KOPT-K1 (cell line): ENCODE results near the gene CNTLN.

Experiments
- H3K27ac ChIP-seq: fragments of 200-600 bp; sonication (generic); 2 replicates; pipeline ENCODE4 v1.5.1; 2016; ENCODE audit warnings: antibody characterized with exemption, mild to moderate bottlenecking, low read depth, low read length; ENCODE audit not compliant: poor library complexity, severe bottlenecking
- H3K36me3 ChIP-seq: fragments of 200-600 bp; sonication (generic); 2 replicates; pipeline ENCODE4 v1.5.1; 2017; ENCODE audit warnings: antibody characterized with exemption, mild to moderate bottlenecking, low read length, moderate library complexity; ENCODE audit not compliant: insufficient read depth
- H3K9me3 ChIP-seq: fragments of 200-600 bp; sonication (generic); 2 replicates; pipeline ENCODE4 v1.5.1; 2017; ENCODE audit warnings: antibody characterized with exemption, low read length, mild to moderate bottlenecking; ENCODE audit not compliant: insufficient read depth, poor library complexity, severe bottlenecking

CNTLN gene

DNA sequence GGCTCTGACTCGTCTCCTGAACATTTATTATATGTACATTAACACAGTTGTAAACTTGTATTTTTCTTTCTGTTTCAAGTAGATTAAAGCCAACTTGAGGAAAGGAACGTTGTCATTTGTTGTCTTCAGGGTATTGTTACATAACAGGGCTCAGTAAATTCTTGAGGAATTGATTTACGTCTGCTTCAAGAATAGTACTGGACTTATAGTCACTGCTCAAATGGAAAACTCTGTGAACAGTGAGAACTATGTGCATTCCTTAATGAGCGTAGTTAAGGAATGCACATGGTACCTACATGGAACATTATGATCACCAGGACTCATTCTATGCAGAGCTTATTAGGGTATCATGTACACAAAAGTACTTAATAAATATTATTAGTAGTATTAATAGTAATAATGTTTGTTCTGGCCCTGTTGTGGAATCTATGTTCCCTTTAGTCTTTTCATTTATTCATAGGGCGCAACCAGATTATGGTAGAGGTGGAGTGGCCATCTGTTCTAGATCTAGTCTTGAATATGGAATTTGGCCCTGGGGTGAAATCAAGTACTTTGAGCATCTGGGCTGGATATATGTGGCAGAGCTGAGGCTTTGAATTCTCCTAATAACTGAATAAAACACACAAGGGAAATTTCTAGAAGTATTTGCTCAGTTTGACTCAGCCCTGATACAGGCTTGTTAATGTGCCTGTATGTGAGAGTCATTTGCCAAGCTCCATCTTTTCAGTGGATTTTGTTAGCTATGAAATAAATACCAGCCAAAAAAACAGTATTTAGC is 335.4 kb downstream of the CNTLN start:
- Histone ChIP-seq H3K36me3 (peaks cover 6% of the 10 kb centered on the region; the same call in 1 of the 2 replicates), H3K27ac (no peak overlapping the region), H3K9me3 (no peaks in the 10 kb centered on the region)

DNA sequence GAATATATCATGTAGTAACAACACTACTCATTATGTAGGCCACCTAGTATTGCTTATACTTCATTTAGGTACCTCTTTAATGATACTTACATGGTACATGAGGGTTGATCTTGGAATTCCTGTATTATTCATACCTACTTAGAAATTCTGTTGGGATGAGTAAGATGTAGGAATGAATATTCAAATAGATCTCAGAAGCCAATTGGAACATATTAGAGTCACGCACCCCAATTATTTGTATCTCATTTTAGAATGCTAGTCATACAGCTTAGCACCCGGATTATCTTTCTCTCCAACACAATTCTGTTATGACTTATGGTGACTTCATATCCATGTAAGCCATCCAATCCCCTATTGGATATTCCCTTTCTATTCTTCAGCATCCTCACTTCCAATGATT is 337.3 kb downstream of the CNTLN start:
- no peaks in the 10 kb centered on the region for H3K9me3 ChIP-seq
- no peak overlapping the region for H3K27ac ChIP-seq
- peaks cover 6% of the 10 kb centered on the region; the same call in 1 of the 2 replicates for H3K36me3 ChIP-seq

DNA sequence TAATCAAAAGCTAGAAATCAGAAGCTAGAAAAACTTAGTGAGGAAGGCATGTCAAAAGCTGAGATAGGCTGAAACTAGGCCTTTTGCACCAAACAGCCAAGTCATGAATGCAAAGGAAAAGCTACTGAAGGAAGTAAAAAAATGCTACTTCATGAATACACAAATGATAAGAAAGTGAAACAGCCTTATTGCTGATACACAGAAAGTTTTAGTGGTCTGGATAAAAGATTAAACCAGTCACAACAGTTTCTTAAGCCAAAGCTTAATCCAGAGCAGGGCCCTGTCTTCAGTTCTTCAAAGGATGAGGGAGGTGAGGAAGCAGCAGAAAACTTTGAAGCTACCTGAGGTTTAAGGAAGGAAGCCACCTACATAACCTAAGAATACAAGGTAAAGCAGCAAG is 341.6 kb downstream of the CNTLN start:
- no peak overlapping the region for H3K27ac ChIP-seq
- H3K9me3 ChIP-seq, result no peaks in the 10 kb centered on the region
- no peaks in the 10 kb centered on the region for H3K36me3 ChIP-seq

DNA sequence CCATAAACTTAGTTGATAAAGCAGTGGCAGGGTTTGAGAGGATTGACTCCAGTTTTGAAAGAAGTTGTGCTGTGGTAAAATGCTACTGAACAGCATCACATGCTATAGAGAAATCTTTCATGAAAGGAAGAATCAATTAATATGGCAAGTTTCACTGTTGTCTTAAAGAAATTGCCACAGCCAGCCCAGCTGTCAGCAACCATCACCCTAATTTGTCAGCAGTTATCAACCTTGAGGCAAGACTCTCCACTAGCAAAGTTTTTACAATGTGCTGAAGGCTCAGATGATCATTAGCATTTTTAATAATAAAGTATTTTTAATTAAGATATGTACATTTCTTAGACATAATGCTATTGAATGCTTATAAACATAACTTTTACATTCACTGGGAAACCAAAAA is 343.0 kb downstream of the CNTLN start:
- H3K36me3 ChIP-seq, result no peaks in the 10 kb centered on the region
- H3K27ac ChIP-seq, result no peak overlapping the region
- H3K9me3 ChIP-seq, result no peaks in the 10 kb centered on the region

DNA sequence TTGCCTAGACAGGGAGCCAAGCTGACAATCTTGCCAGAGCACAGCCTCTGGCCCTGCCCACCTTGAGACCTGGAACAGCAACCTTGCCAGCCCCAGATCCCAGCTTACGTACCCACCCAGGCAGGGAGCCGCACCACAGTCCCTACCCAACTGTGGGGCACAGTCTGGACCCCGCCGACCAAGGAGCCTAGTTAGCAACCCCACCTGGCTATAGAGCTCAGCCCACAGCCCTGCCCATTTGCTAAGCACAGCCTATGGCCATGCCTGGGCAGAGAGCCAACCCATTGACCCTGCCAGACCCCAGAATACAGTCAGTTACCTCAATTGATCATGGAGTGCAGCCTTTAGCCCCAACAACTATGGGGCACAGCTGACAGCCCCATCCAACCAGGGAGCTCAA is 346.1 kb downstream of the CNTLN start:
- no peak overlapping the region for H3K27ac ChIP-seq
- no peaks in the 10 kb centered on the region for H3K9me3 ChIP-seq
- H3K36me3 ChIP-seq, result no peaks in the 10 kb centered on the region

DNA sequence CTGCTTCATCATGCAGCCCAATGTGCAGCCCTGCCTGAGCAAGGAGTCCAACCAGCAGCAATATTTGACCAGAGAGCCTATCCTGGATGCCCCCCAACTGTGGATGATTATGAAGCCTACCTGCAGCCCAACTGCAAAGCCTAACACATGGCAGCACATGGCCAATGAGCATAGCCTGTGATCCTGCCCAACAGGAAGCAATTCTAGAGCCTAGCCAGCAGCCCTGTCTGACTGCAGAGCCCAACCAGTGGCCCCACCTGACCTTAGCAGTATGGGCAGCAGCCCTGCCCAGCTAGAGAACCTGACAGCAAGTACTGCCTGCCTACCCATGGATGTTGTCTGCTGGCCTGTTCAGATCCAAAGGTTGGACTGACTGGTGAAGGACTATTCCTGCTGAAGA is 346.7 kb downstream of the CNTLN start:
- H3K36me3 ChIP-seq, result no peaks in the 10 kb centered on the region
- H3K9me3 ChIP-seq, result no peaks in the 10 kb centered on the region
- H3K27ac ChIP-seq, result no peak overlapping the region

DNA sequence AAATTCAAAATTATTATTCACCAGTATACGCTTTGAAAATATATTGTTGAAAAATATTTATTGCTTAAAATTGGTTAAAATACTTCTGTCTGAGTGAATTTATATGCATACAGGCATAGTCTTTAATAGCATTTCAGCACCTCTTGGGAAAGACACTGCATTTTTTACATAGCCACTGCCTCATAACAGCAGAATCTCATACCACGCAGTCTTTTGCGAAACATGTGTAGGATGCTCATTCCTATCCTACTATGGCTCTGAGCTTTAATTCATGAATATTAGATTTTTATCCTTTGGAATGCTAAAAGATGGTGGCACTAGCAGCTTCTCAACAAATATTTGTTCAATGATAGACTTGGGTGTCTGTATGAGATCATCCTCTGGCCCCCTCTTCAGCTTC is 350.1 kb downstream of the CNTLN start:
- no peaks in the 10 kb centered on the region for H3K9me3 ChIP-seq
- no peak overlapping the region for H3K27ac ChIP-seq
- H3K36me3 ChIP-seq, result peaks cover 10% of the 10 kb centered on the region; the same call in 1 of the 2 replicates

DNA sequence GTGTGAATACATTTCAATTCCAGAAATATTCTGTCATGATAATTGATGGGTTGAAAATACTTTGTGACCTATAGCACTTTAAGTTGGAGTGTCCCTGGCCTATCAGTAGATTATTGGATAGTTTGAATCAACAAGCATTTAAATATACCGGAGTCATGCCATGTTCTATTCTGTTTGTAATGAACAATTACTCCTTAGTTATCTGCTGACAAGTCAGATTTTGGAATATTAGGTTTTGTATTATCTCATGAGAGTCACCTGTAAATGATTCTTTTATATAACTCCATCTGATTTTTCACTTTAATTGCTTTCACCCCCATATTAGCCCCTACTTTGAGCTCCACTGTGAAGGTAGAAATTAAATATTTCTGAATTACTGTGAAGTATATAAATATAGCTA is 351.6 kb downstream of the CNTLN start:
- Histone ChIP-seq H3K36me3 (peaks cover 10% of the 10 kb centered on the region; the same call in 1 of the 2 replicates), H3K9me3 (no peaks in the 10 kb centered on the region), H3K27ac (no peak overlapping the region)

DNA sequence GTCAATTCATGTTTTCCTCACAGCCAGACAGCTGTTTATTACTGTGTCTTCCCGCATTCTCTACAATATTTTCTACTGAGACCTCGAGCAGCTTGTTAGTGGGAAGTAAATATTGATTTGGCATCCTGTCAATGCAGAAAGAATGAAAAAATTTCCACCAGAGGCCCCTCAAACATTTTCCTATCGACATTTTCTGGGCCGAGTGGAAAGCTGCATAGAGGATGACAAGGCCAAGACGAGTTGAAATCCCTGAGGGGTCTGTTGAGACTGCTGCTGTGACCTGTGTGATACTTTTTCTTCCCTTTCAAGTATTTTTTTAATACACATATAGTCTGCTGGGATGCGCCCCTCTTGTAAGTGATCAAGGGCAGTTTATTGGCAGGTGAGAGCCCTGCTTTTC is 352.6 kb downstream of the CNTLN start:
- no peak overlapping the region for H3K27ac ChIP-seq
- H3K36me3 ChIP-seq, result peaks cover 10% of the 10 kb centered on the region; the same call in 1 of the 2 replicates
- H3K9me3 ChIP-seq, result no peaks in the 10 kb centered on the region

DNA sequence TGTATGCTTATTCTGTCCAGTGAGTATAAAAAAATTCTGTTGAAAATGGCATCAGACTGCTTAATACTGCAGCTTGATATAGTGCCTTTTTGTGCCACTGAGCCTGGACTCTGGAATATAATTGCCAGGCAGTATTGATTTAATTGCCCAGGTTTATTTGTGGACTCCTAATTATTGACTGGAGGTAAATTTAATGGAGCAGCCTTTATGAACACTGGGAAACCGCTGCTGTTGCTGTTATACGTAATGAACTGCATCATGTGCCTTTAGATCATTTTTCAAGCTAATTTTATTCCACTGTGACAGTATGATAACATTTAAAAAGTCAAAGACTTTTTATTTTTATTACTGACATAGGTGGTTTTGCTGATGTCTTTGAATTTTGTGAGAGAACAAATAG is 353.8 kb downstream of the CNTLN start:
- Histone ChIP-seq H3K9me3 (no peaks in the 10 kb centered on the region), H3K27ac (no peak overlapping the region), H3K36me3 (peaks cover 10% of the 10 kb centered on the region; the same call in 1 of the 2 replicates)

DNA sequence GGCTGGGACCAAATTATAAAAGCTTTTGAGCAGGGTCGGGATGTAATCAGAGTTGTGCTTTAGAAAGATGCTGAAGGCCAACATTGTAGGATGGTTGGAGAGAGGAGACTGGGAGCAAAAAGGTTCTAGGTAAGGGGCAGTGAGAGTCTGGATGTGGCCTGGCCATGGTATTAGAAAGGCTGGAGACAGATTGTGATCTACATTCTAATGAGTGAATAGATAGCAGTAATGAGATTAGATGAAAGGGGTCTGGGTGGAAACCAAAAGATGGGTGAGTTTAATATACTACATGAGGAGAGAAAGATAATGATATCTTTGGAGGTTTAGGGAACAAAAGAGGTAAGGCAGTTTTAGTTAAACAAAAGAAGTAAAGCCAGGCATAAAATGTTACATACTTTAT is 355.3 kb downstream of the CNTLN start:
- Histone ChIP-seq H3K36me3 (peaks cover 10% of the 10 kb centered on the region; the same call in 1 of the 2 replicates), H3K27ac (no peak overlapping the region), H3K9me3 (no peaks in the 10 kb centered on the region)

DNA sequence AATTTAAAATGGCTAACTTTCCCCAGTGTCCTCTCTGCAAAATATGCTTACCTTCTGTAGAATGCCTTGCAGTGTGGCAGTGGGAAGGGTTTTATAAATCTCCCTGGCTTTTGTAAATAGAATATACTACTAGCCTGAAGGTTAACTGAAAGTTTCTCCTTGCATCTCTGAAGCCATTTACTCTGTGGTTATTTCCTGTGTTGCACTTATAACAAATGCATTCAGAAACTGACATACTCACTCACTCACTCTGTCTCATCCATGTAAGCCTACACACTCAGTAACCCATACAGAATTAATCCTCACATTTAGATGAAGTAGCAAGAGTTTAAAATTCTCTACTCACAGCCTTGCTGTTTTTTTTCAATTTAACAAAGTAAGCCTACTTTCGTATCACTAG is 356.9 kb downstream of the CNTLN start:
- no peak overlapping the region for H3K27ac ChIP-seq
- H3K36me3 ChIP-seq, result peaks cover 10% of the 10 kb centered on the region; the same call in 1 of the 2 replicates
- H3K9me3 ChIP-seq, result no peaks in the 10 kb centered on the region

DNA sequence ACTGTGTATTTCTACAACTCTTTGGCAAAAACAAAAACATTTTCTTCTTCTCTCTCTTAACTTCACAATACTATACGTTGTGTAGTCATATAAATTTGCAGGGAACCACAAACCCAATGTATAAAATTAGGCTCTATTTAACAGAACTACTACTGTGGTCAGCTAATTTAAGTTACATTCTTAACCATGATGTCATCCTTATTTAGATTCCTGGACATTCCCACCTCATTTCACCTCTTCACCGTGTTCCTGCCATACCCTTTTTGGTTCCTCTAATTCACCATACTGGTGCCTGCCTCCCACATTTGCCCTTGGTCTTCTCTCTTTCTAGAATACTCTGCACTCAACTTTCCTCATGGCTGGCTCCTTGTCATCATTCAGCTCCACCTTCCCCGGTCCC is 368.4 kb downstream of the CNTLN start:
- Histone ChIP-seq H3K9me3 (no peaks in the 10 kb centered on the region), H3K36me3 (no peaks in the 10 kb centered on the region), H3K27ac (no peak overlapping the region)

DNA sequence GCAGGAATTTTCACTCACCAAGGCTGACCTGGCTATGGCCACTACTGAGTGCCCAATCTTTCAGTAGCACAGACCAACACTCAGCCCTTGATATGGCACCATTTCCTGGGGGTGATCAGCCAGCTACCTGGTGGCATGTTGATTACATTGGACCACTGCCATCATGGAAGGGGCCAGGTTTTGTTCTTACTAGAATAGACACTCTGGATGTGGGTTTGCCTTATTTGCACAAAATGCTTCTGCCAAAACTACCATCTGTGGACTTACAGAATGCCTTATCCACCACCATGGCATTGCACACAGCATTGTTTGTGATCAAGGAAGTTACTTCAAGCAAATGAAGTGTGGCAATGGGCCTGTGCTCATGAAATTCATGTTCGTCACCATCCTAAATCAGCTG is 374.3 kb downstream of the CNTLN start:
- H3K9me3 ChIP-seq, result no peaks in the 10 kb centered on the region
- H3K27ac ChIP-seq, result no peak overlapping the region
- no peaks in the 10 kb centered on the region for H3K36me3 ChIP-seq

DNA sequence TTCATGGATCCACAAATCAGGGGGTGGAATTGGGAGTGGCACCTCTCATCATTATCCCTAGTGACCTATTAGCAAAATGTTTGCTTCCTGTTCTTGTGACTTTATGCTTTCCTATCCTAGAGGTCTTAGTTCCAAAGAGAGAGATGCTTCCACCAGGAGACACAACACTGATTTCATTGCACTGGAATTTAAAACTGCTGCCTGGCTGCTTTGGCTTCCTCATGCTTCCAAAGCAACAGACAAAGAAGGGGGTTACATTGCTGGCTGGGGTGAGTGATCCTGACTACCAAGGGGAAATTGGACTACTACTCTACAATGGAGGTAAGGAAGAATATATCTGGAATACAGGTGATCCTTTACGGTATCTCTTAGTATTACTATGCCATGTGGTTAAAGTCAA is 374.9 kb downstream of the CNTLN start:
- H3K27ac ChIP-seq, result no peak overlapping the region
- no peaks in the 10 kb centered on the region for H3K9me3 ChIP-seq
- no peaks in the 10 kb centered on the region for H3K36me3 ChIP-seq

DNA sequence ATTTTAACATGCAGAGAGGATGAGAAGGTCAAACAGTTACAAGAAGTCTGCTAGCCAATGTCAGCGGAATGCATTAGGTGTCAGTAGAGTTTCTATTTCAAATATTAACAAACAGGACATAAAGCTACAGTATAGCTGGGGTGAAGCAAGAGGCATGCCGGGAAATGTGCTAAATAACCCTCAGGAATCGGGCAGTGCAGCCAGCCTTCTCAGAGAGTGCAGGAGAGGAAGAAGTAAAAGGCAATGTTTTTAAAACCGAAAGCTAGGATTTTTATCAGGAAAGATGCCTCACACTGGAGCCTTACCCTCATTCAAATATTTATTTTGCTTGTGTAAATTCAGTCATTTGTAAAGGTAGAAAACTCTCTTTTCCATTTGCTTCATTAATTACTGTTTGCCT is 384.9 kb downstream of the CNTLN start:
- Histone ChIP-seq H3K27ac (no peak overlapping the region), H3K36me3 (no peaks in the 10 kb centered on the region), H3K9me3 (no peaks in the 10 kb centered on the region)
